Nephron progenitor cell (in vitro differentiated cells): Measurements from ENCODE around the gene SPG7.
A peak's percentile ranks its signal among the peaks of the same experiment; 100 is the strongest.

ENCODE experiments used
- DNase-seq: peaks from one replicate; pipeline ENCODE4 v3.0.0; 2021
- H3K27ac Mint-ChIP-seq: 2 replicates; pipeline ENCODE4 v1.8.0; 2021; ENCODE audit warnings: mild to moderate bottlenecking, moderate library complexity, mixed read lengths
- H3K27me3 Mint-ChIP-seq: 2 replicates; pipeline ENCODE4 v1.8.0; 2021; ENCODE audit warnings: mild to moderate bottlenecking, low read depth, mixed read lengths; ENCODE audit not compliant: poor library complexity
- H3K36me3 Mint-ChIP-seq: 2 replicates; pipeline ENCODE4 v1.8.0; 2021; ENCODE audit warnings: low read depth, mixed read lengths
- H3K4me1 Mint-ChIP-seq: 2 replicates; pipeline ENCODE4 v1.8.0; 2021; ENCODE audit warnings: mixed read lengths
- H3K4me3 Mint-ChIP-seq: 2 replicates; pipeline ENCODE4 v1.8.0; 2021; ENCODE audit warnings: mild to moderate bottlenecking, moderate library complexity, mixed read lengths
- H3K9me3 Mint-ChIP-seq: 2 replicates; pipeline ENCODE4 v1.8.0; 2021; ENCODE audit warnings: mild to moderate bottlenecking, moderate library complexity, mixed read lengths
- TF ChIP-seq, protein P1 (sequence below): fragments of 200-600 bp; sonication (generic); IDR thresholded peaks from 2 replicates; pipeline ENCODE4 v1.5.0; 2021; ENCODE audit warnings: antibody characterized with exemption

The SPG7 gene

GRCh38 chr16:89571636-89572035, 63.4 kb downstream of the SPG7 start:
- peaks cover 39% of the 10 kb centered on the region for H3K27me3 Mint-ChIP-seq

DNA sequence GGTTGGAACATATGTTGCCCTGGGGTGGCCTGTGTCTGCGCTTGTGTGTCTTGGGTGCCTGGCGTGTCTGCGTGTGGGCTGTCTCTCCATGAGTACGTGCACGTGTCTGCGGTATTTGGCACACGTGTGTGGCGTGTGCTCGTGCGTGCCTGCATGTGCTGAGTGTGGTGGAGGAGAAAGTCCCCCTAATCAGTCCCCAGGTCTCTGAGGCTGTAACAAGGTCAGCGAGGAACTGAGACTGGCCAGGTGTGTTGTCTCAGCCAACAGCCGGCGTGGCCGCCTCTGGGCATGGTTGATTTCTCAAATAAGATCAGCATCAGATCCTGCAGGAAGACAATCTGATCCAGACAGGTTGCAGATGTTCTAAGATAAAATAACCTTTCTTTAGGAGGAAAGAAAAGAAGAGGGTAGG, 63.9 kb downstream of the SPG7 start:
- H3K27ac Mint-ChIP-seq: no peak overlapping the region
- no peak overlapping the region for H3K4me3 Mint-ChIP-seq
- no peak for DNase-seq
- no peaks in the 10 kb centered on the region for H3K36me3 Mint-ChIP-seq
- TF ChIP-seq, protein P1, sequence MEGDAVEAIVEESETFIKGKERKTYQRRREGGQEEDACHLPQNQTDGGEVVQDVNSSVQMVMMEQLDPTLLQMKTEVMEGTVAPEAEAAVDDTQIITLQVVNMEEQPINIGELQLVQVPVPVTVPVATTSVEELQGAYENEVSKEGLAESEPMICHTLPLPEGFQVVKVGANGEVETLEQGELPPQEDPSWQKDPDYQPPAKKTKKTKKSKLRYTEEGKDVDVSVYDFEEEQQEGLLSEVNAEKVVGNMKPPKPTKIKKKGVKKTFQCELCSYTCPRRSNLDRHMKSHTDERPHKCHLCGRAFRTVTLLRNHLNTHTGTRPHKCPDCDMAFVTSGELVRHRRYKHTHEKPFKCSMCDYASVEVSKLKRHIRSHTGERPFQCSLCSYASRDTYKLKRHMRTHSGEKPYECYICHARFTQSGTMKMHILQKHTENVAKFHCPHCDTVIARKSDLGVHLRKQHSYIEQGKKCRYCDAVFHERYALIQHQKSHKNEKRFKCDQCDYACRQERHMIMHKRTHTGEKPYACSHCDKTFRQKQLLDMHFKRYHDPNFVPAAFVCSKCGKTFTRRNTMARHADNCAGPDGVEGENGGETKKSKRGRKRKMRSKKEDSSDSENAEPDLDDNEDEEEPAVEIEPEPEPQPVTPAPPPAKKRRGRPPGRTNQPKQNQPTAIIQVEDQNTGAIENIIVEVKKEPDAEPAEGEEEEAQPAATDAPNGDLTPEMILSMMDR: no peak
- H3K9me3 Mint-ChIP-seq: peaks cover under 1% of the 10 kb centered on the region
- peaks cover 31% of the 10 kb centered on the region for H3K4me1 Mint-ChIP-seq
- peaks cover 39% of the 10 kb centered on the region for H3K27me3 Mint-ChIP-seq

More at GRCh38 chr16:89571636-89572035, 63.4 kb downstream of the SPG7 start:
- no peak for DNase-seq
- Mint-ChIP-seq H3K36me3 (no peaks in the 10 kb centered on the region), H3K4me3 (no peak overlapping the region), H3K9me3 (no peaks in the 10 kb centered on the region), H3K27ac (no peak overlapping the region), H3K4me1 (peaks cover 31% of the 10 kb centered on the region)
- TF ChIP-seq, protein P1: no peak

GRCh38 chr16:89572485-89573205, 64.4 kb downstream of the SPG7 start:
- Mint-ChIP-seq H3K27me3 (peaks cover 39% of the 10 kb centered on the region), H3K27ac (peak overlapping the region; percentile 54), H3K36me3 (no peaks in the 10 kb centered on the region), H3K4me3 (no peak overlapping the region), H3K9me3 (peaks cover 6% of the 10 kb centered on the region), H3K4me1 (peaks cover 28% of the 10 kb centered on the region)
- no peak for DNase-seq
- TF ChIP-seq, protein P1: no peak

DNA sequence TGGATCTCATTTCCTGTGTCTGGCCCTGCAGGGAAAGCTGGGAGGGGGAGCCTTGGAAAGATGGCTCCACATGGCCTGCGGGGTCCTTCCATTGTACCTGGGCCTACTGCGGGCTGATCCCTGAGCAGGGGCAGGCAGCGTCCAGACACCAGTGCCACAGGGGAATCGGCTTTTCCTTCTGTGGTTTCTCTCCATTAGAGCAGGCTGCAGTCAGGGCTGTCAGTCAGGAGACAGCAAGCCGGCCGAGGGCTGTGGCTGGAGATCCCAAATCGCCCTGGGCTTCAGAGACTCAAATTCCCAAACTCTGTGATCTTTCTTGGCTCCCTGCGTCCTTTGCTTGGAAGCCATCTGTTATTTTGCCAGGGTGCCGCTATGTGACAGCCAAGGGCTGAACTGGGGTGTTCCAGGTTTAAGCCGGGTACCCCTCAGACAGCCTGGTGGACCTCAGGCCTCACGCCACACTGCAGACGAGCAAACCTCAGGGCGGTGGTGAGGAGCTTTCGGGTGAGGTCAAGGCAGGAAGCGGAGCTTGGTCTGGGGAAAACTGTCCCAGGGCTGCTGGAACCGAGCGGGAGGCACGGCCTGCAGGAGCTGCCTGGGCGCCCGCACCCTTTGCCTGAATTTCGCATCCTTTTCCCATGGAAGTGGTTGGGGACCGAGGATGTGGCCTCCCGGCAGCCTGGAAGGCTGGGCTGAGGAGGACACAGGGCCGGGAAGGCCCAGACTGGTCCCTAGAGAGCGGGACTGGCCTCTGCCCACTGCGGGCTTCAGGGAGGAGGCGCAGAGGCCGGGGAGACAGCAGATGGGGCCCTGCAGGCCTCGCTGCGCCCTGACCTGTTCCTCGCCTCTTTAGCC, 65.8 kb downstream of the SPG7 start:
- DNase-seq: no peak
- peaks cover 15% of the 10 kb centered on the region for H3K9me3 Mint-ChIP-seq
- TF ChIP-seq, protein P1: no peak
- no peak overlapping the region for H3K27ac Mint-ChIP-seq
- no peaks in the 10 kb centered on the region for H3K36me3 Mint-ChIP-seq
- H3K4me3 Mint-ChIP-seq: peak overlapping the region; percentile 25
- peaks cover 38% of the 10 kb centered on the region for H3K27me3 Mint-ChIP-seq
- peaks cover 26% of the 10 kb centered on the region for H3K4me1 Mint-ChIP-seq

DNA sequence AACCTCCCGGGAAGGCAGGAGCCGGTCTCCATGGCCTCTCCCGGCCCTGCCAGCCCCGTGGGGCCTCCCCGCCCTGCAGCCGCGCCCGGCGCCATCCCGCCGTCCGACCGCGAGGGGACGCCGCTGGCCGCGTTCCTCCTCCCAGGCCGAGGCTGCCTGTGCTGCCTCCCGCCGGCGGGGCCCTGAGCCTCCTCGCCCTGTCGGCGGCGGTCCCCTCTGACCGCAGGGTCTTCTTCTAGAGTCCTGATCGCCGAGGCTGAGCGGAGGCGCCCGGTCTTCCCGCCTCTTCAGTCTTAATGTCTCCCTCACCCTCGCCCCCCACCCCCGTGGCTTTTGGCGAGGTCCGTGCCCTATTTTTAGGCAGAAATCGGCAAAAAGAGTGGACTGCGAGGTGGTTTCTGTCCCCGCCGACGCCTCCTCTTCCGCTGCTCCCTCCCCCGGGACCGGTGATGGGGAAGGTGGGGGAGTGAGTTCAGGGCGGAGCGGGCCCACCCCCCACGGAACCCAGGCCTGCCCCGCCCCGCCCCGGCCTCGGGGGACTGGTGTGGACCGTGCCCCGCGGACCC, 66.6 kb downstream of the SPG7 start:
- TF ChIP-seq, protein P1: peak; percentile 56
- Mint-ChIP-seq H3K4me1 (peaks cover 26% of the 10 kb centered on the region), H3K27ac (no peak overlapping the region), H3K4me3 (peak overlapping the region; percentile 50), H3K9me3 (peaks cover 15% of the 10 kb centered on the region), H3K36me3 (no peaks in the 10 kb centered on the region), H3K27me3 (peaks cover 36% of the 10 kb centered on the region)
- peak; percentile 81 for DNase-seq
